ENCODE data around the gene VASH2. TPM values are rescaled to one million over a fixed set of nuclear protein-coding genes. Genes with fewer than 3 reads are reported as not detected.

The VASH2 gene
- total and polyA plus RNA-seq, 10 donors = 0.33 to 2.6 (median 0.95) TPM

Other genes starting within 250 kb of the VASH2 start
- 10 to 100 TPM; 30.6 to 92.3 (median 41.8) TPM for gene NSL1, start 158.8 kb upstream of the VASH2 start, total RNA-seq
- 10 to 100 TPM; 16.4 to 33.6 (median 22.1) TPM for gene NSL1, start 158.8 kb upstream of the VASH2 start, polyA plus RNA-seq
- 10 to 100 TPM; 13.5 to 28.3 (median 22.7) TPM for gene TATDN3, start 158.6 kb upstream of the VASH2 start, total RNA-seq
- 10 to 100 TPM; 13.5 to 16.9 (median 15.0) TPM for gene TATDN3, start 158.6 kb upstream of the VASH2 start, polyA plus RNA-seq
- under 1 TPM in 1 of 7 donors, not detected in 6; 0.83 TPM for gene SPATA45, start 102.9 kb upstream of the VASH2 start, total RNA-seq
- under 1 TPM in 1 of 3 donors, not detected in 2; 0.38 TPM for gene SPATA45, start 102.9 kb upstream of the VASH2 start, polyA plus RNA-seq
- 10 to 100 TPM in 1 of 7 donors, 1 to 10 TPM in 6; 7.3 to 10.7 (median 9.0) TPM for gene FLVCR1, start 92.3 kb upstream of the VASH2 start, total RNA-seq
- 1 to 10 TPM; 3.6 to 4.8 (median 4.0) TPM for gene FLVCR1, start 92.3 kb upstream of the VASH2 start, polyA plus RNA-seq
- 10 to 100 TPM; 34.6 to 96.8 (median 55.9) TPM for gene ANGEL2, start 65.3 kb downstream of the VASH2 start, total RNA-seq
- gene ANGEL2, start 65.3 kb downstream of the VASH2 start, polyA plus RNA-seq = 10 to 100 TPM; 18.3 to 29.4 (median 20.3) TPM
- 10 to 100 TPM; 14.1 to 33.5 (median 24.6) TPM for gene RPS6KC1, start 100.7 kb downstream of the VASH2 start, total RNA-seq
- gene RPS6KC1, start 100.7 kb downstream of the VASH2 start, polyA plus RNA-seq = 1 to 10 TPM; 2.8 to 3.8 (median 3.2) TPM

All from spleen (tissue), 10 donors.